Epithelial cell of esophagus (primary cell): ENCODE measurements around the gene JADE2.
A peak's percentile ranks its signal among the peaks of the same experiment; 100 is the strongest.

ENCODE experiments used
- DNase-seq: peaks from one replicate; pipeline ENCODE4 v3.0.0; 2010; ENCODE audit warnings: low read depth
- H3K4me3 ChIP-seq: 2 replicates; pipeline ENCODE4 v1.5.1; 2011; ENCODE audit warnings: mild to moderate bottlenecking, low read length, control low read depth
- TF ChIP-seq, protein P1 (sequence below): IDR thresholded peaks from 2 replicates; pipeline ENCODE4 v1.5.1; 2011; ENCODE audit warnings: low read depth, mild to moderate bottlenecking, low read length, control low read depth, inconsistent platforms; ENCODE audit not compliant: insufficient read depth; ENCODE audit errors: missing control alignments

The JADE2 gene

DNA sequence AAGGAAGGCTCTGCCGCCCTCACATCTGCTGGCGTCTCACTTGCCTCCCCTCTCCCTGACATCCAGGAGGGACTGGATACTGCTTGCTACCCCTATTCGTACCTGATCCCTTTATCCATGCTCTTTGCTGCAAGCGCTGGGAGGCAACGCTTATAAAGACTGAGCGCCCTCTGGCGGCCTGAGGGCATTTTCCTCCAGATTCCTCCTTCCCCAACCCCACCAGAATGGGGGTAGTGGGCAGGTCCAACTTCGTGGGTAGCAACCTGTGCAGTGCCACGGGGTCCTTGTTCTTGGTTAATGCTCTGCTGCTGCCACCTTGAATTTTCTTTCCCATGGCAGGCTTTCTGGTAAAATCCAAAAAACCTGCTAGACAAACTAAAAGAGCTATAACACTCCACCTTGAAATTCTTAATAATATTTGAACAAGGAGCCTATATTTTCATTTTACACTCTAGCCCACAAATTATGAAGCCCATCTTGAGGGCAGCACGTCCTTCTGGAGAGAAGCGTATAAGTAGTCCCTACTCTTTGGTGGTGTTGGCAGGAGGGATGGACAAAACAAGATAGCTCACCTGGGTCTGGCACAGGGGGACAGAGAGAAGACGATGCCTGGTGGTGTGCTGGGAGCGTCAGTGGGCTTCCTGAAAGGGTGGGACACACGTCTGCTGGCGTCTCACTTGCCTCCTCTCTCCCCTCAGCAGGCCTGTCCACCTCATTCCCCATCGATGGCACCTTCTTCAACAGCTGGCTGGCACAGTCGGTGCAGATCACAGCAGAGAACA lies 52.5 kb downstream of the JADE2 start:
- H3K4me3 ChIP-seq: no peak overlapping the region
- TF ChIP-seq, protein P1, sequence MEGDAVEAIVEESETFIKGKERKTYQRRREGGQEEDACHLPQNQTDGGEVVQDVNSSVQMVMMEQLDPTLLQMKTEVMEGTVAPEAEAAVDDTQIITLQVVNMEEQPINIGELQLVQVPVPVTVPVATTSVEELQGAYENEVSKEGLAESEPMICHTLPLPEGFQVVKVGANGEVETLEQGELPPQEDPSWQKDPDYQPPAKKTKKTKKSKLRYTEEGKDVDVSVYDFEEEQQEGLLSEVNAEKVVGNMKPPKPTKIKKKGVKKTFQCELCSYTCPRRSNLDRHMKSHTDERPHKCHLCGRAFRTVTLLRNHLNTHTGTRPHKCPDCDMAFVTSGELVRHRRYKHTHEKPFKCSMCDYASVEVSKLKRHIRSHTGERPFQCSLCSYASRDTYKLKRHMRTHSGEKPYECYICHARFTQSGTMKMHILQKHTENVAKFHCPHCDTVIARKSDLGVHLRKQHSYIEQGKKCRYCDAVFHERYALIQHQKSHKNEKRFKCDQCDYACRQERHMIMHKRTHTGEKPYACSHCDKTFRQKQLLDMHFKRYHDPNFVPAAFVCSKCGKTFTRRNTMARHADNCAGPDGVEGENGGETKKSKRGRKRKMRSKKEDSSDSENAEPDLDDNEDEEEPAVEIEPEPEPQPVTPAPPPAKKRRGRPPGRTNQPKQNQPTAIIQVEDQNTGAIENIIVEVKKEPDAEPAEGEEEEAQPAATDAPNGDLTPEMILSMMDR: peak; percentile 82
- DNase-seq: peak; percentile 77

DNA sequence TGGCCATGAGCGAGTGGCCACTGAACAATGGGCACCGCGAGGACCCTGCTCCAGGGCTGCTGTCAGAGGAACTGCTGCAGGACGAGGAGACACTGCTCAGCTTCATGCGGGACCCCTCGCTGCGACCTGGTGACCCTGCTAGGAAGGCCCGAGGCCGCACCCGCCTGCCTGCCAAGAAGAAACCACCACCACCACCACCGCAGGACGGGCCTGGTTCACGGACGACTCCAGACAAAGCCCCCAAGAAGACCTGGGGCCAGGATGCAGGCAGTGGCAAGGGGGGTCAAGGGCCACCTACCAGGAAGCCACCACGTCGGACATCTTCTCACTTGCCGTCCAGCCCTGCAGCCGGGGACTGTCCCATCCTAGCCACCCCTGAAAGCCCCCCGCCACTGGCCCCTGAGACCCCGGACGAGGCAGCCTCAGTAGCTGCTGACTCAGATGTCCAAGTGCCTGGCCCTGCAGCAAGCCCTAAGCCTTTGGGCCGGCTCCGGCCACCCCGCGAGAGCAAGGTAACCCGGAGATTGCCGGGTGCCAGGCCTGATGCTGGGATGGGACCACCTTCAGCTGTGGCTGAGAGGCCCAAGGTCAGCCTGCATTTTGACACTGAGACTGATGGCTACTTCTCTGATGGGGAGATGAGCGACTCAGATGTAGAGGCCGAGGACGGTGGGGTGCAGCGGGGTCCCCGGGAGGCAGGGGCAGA lies 53.3 kb downstream of the JADE2 start:
- no peak overlapping the region for H3K4me3 ChIP-seq
- DNase-seq: no peak
- TF ChIP-seq, protein P1: no peak

DNA sequence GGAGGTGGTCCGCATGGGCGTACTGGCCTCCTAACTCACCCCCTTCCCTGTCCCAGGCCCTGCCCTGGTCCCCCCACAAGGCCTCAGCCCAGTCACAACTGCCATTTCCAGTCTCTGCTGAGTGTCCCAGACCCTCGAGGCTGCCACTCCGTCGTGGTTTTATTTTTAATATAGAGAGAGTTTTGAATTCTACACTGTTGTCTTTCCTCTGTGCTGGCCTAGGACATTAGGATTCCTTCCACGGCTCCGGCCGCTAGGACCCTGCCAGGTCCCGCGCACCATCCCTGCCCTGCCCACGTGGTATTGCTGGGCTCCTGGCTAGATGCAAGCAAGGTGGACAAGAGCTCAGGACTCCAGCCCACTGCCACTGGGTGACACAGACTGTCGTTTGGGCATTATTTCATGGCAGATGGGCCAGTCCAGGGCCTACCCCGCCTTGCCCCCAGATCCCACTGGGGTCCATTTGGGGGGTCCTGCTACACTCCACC lies 53.9 kb downstream of the JADE2 start:
- H3K4me3 ChIP-seq: no peak overlapping the region
- TF ChIP-seq, protein P1: no peak
- no peak for DNase-seq

DNA sequence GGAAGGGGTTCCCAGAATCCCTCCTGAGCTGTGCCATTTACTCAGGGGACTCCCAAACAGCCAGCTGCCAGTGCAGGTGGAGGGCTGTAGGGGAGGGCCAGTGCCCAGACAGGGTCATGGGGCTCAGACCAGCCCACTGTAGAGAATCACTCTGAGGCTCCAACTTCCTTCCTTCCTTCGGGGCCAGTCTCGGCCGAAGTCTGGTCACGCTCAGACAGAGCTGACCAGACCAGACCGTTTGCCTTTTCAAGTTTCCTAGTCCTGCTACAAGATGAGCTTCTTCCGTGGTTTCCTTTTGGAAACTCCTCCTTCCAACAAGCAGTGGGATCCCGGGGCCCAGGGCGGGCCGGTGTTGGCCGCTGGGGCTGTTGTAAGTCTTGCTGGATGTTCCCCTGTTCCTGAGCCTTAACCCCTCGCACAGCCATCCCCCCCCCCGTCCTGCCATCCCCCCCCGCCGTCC lies 54.6 kb downstream of the JADE2 start:
- TF ChIP-seq, protein P1: no peak
- DNase-seq: no peak

DNA sequence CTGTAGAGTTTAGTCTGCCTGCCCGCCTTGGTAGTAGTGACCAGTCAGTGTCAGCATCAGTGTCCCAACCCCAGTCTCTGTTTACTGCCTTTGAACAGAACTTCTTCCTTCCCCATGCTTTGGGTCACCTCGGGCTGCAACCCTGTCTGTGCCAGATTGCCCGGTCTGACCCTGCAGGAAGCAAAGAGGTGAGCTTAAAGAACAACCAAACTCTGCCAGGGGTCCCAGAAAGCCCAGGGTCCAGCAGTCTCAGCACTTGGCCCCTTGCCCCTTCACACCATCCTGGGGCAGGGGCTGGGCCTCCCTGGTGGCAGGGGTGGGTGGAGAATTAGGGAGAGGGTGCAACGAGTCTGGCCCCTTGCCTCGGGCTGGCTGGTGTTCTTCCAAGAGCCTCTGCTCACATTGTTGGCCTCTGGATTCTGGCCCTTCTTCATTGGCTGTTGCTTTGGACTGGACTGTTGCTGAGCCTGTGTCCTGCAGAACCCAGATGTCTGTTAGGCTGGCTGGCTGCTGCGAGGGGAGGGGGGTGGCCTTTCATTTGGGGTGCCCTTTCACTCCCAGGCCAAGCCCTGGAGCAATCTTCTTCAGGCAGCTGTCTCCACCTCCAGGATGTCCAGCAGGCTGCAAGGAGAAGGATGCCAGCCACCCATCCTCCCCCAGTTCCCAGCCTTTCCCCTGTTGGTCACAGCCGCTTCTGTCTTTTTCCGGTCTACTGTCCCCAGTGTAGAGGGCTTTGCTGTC lies 55.9 kb downstream of the JADE2 start:
- H3K4me3 ChIP-seq: no peak overlapping the region
- TF ChIP-seq, protein P1: no peak
- DNase-seq: no peak

More for the DNA sequence above, 54.6 kb downstream of the JADE2 start:
- H3K4me3 ChIP-seq: no peak overlapping the region

DNA sequence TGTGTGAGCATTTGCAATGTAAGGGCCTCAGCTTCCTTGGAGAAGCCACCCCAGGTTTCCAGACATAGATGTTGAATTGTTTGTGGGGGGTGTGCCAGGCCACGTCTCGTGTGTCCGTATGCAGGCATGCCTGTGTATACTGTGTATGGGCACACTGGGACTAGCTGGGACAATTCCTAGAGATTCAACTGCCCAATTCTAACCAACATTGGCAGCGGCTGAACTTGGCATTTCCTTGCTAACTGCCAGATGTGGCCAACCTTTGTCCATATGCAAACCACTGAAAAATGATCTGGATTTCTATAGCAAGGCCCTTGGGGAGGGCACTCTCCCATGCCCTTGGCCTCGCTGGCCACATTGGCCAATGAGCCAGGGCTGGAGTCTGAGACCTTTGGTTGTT lies 56.8 kb downstream of the JADE2 start:
- no peak for DNase-seq
- H3K4me3 ChIP-seq: no peak overlapping the region
- TF ChIP-seq, protein P1: no peak
